Thoracic aorta (tissue), 2 donors: ENCODE data around the gene PRSS53. TPM values are rescaled to one million over a fixed set of nuclear protein-coding genes. Genes with fewer than 3 reads are reported as not detected.

Source experiments
- ATAC-seq: fragments of 150-250 bp; one replicate; pipeline ENCODE4 v1.8.0; 2017; ENCODE audit warnings: low read depth; ENCODE audit not compliant: insufficient number of reproducible peaks, low FRiP score
- DNase-seq: peaks from one replicate; pipeline ENCODE4 v3.0.0-alpha.2; 2020; ENCODE audit warnings: low spot score
- H3K27ac ChIP-seq, 2 donors: fragments of 200-600 bp; sonication (generic); 1 replicate in 1 of 2; 2 replicates in 1 of 2; pipeline ENCODE4 v1.5.1; 2016; ENCODE audit warnings: mild to moderate bottlenecking in 2 of 2, moderate library complexity in 2 of 2
- H3K27me3 ChIP-seq: fragments of 200-600 bp; sonication (generic); replicated peaks from 2 replicates; pipeline ENCODE4 v1.6.0; 2016; ENCODE audit warnings: mild to moderate bottlenecking; ENCODE audit not compliant: insufficient read depth
- H3K36me3 ChIP-seq: fragments of 200-600 bp; sonication (generic); one replicate; pipeline ENCODE4 v1.5.1; 2016
- H3K4me1 ChIP-seq, 2 donors: fragments of 200-600 bp; sonication (generic); 1 replicate in 1 of 2; 2 replicates in 1 of 2; pipeline versions ENCODE4 v1.5.1 to v1.6.0; 2016; ENCODE audit warnings: low read depth in 2 of 2, mild to moderate bottlenecking in 1 of 2; ENCODE audit not compliant: control insufficient read depth in 1 of 2
- H3K4me3 ChIP-seq: fragments of 200-600 bp; sonication (generic); 2 replicates; pipeline ENCODE4 v1.5.1; 2016; ENCODE audit warnings: mild to moderate bottlenecking
- H3K9me3 ChIP-seq: fragments of 200-600 bp; sonication (generic); 2 replicates; pipeline ENCODE4 v1.5.1; 2016
- CTCF ChIP-seq: fragments of 200-600 bp; sonication (generic); IDR thresholded peaks from one replicate; pipeline ENCODE4 v1.5.1; 2019; ENCODE audit warnings: antibody characterized with exemption
- total RNA-seq, 2 donors: library from RNA; depleted of rRNA; stranded (reverse); fragments of >200 nt; gene quantifications; one replicate each; pipeline versions ENCODE4 v1.1.0 to v1.2.3, GENCODE V29; 2016

PRSS53 gene
- total RNA-seq, 2 donors from 2014 or later = 10.6 to 13.7 TPM

GRCh38 chr16:31125844-31126243 lies 37.1 kb upstream of the PRSS53 start:
- Histone ChIP-seq H3K36me3 (peaks cover 58% of the 10 kb centered on the region), H3K9me3 (no peaks in the 10 kb centered on the region), H3K27ac (no peak overlapping the region), H3K4me3 (no peak overlapping the region), H3K4me1 (no peaks in the 10 kb centered on the region), H3K27me3 (no peaks in the 10 kb centered on the region)
- DNase-seq (no peak), ATAC-seq (no peak)
- no peak for TF ChIP-seq CTCF

GRCh38 chr16:31120129-31120528 lies 31.4 kb upstream of the PRSS53 start:
- DNase-seq = no peak
- H3K27ac ChIP-seq = no peak overlapping the region
- H3K36me3 ChIP-seq = peaks cover 25% of the 10 kb centered on the region
- ATAC-seq = no peak
- H3K27me3 ChIP-seq = no peaks in the 10 kb centered on the region
- no peak overlapping the region for H3K4me3 ChIP-seq
- H3K4me1 ChIP-seq = peaks cover 11 to 16% of the 10 kb centered on the region in 2 donors
- no peak for TF ChIP-seq CTCF
- no peaks in the 10 kb centered on the region for H3K9me3 ChIP-seq

DNA sequence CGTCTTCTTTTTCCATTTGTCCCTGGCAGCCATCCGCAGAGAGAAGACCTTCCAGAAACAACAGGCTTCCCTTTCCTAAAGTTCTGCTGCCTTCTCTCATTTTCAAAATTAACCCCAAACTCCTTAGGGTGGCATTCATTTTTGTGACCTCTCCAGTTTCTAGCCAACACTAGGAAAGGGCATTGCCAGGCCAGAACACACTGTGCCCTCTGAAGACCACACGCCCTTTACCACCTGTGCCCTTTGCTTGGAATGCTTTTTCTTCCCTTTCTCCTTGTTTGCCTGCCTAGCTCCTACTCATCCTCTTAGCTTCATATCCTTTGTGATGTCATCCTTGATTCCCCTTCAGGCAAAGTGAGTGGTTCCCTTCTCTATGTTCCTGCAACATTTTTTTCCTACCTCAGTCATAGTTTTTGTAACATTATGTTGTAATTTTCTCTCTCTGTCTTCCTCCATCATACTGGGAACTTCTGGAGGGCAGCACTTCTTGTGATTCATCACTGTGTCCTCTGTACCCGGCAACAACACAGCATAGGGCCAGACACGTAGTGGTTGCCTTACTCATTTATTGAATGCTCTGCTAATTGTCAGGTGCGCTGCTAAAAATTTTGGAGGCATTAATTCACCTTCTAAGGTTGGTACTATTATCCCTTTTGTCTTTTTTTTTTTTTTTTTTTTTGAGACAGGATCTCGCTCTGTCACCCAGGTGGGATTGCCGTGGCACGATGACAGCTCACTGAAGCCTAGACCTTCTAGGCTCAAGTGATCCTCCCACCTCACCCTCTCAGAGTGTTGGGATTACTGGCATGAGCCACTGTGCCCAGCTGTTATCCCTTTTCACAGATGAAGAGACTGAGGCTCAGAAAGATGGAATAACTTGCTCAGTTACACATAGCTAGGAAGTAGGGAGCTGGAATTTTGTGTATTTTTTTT lies 29.7 kb upstream of the PRSS53 start:
- no peak for DNase-seq
- peaks cover 20% of the 10 kb centered on the region for H3K36me3 ChIP-seq
- H3K27ac ChIP-seq = peak overlapping the region; percentile 82 to 91
- H3K9me3 ChIP-seq = no peaks in the 10 kb centered on the region
- H3K4me3 ChIP-seq = peak overlapping the region; percentile 79
- H3K27me3 ChIP-seq = no peaks in the 10 kb centered on the region
- no peak for ATAC-seq
- H3K4me1 ChIP-seq = peaks cover 11 to 17% of the 10 kb centered on the region in 2 donors
- no peak for TF ChIP-seq CTCF

GRCh38 chr16:31117384-31118222 lies 28.9 kb upstream of the PRSS53 start, which contains the start of gene KAT8:
Gene KAT8, plus strand, starts transcription at chr16:31117664. Its CDS starts 18 bp downstream, at chr16:31117682.
- DNase-seq (peak; percentile 98), ATAC-seq (peak; percentile 86)
- TF ChIP-seq CTCF = no peak
- Histone ChIP-seq H3K9me3 (no peaks in the 10 kb centered on the region), H3K4me1 (peaks cover 11 to 25% of the 10 kb centered on the region in 2 donors), H3K4me3 (peak within 1 kb of the TSS; percentile 79), H3K27ac (peak within 1 kb of the TSS; percentile 82 to 91), H3K36me3 (peaks cover 20% of the 10 kb centered on the region), H3K27me3 (no peaks in the 10 kb centered on the region)

GRCh38 chr16:31114468-31114867 lies 25.7 kb upstream of the PRSS53 start:
- TF ChIP-seq CTCF = no peak
- H3K27ac ChIP-seq = no peak overlapping the region
- H3K4me3 ChIP-seq = no peak overlapping the region
- DNase-seq (no peak), ATAC-seq (no peak)
- peaks cover 29% of the 10 kb centered on the region for H3K36me3 ChIP-seq
- H3K9me3 ChIP-seq = no peaks in the 10 kb centered on the region
- H3K27me3 ChIP-seq = no peaks in the 10 kb centered on the region
- peaks cover 11 to 36% of the 10 kb centered on the region in 2 donors for H3K4me1 ChIP-seq
